Measurements from ENCODE around the gene KIAA1217.
"Not testable (repeated sequence)": the region's sequence is repeated elsewhere in the genome, so short reads cannot be mapped to it uniquely, and the experiment has no call there.

Gene KIAA1217

GRCh38 chr10:24465891-24466818 is 257.2 kb downstream of the KIAA1217 start:
- peak; percentile 68 for DNase-seq (ENCODE audit: low read depth)

DNA sequence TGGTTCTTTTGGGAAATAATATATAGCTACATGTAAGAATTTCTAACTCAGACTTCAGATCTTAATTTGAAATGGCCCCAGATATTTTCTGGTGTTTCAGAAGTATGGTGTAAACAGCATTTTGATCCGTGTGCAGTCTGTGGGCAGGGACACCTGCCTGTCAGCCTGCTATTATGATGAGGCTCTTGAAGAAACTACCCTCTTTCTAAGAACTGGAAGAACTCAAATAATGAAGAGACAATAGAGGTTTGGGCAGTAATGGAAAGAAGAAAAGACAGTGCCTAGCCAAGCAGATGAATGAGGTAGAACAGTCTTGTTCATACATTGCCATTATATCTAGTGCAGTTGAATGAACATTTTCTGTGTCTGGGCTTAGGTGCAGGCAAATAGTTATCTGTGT is 258.2 kb downstream of the KIAA1217 start:
- no peak for DNase-seq (ENCODE audit: low read depth)

DNA sequence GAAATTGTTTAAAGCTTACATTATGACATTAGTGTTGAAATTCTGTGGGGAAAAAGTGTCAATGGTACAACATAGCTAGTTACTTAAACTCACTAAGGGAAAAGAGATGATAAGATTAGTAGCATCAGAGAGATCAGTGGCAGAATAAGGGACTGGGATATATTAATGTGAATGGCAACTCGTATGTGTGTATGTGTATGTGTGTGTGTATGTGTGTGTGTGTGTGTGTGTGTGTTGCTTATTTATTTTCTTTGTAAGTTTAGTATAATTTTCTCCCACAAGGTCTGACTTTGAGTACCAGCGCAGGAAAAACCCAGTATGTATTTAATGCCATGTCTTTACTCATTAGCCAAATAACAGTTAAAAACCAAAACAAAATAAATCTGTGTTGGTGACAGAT is 258.7 kb downstream of the KIAA1217 start:
- DNase-seq (ENCODE audit: low read depth): no peak

GRCh38 chr10:24468281-24468751 is 259.4 kb downstream of the KIAA1217 start:
- no peak for DNase-seq (ENCODE audit: low read depth)

GRCh38 chr10:24469993-24470392 is 261.1 kb downstream of the KIAA1217 start:
- no peak for DNase-seq (ENCODE audit: low read depth)

DNA sequence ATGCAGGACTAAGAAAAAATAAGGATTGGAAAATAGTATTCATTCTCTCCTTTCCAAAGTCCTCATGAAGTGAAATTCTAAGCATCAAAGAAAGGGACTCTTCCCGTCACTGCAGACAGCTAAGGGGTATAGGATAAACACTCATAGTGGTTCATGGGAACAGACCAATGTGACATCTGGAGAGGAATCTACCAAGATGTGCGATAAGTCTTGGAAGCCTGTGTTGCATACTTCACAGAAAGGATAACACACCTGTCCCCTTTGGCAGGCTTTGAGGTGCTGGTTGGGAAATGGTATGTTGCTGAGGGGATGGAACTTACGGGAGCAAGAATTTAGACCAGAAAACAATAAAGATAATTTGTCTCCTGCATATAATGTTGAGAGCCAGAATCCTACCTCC is 266.7 kb downstream of the KIAA1217 start:
- DNase-seq (ENCODE audit: low read depth): no peak

GRCh38 chr10:24476913-24477701 is 268.2 kb downstream of the KIAA1217 start:
- DNase-seq (ENCODE audit: low read depth): no peak

DNA sequence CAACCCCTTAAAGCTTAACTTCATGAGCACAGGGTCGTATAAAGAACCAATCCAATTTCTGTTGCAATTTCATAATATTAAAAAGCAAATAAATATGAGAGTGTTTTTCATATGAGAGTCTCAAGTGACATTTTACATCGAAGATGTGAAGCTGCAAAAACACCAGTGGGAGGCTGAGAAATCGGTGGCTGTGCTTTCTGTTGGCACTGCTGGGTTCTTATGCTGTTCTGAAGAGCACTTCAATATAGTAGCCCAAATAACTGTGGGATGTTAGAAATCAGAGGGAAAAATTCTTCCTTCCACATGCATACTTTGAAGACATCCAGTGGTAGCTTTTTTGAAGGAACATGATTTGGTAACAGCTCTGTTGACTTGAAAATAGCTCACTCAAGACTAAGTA is 269.0 kb downstream of the KIAA1217 start:
- DNase-seq (ENCODE audit: low read depth): no peak

GRCh38 chr10:24479806-24480205 is 270.9 kb downstream of the KIAA1217 start:
- DNase-seq (ENCODE audit: low read depth): no peak

- DNase-seq (ENCODE audit: low read depth): no peak
Measured at GRCh38 chr10:24480447-24480846, 271.5 kb downstream of the KIAA1217 start.

- no peak for DNase-seq (ENCODE audit: low read depth)
Measured at GRCh38 chr10:24481241-24481640, 272.3 kb downstream of the KIAA1217 start.

- not testable (repeated sequence) for DNase-seq (ENCODE audit: low read depth)
Measured at GRCh38 chr10:24482713-24483112, 273.8 kb downstream of the KIAA1217 start.

DNA sequence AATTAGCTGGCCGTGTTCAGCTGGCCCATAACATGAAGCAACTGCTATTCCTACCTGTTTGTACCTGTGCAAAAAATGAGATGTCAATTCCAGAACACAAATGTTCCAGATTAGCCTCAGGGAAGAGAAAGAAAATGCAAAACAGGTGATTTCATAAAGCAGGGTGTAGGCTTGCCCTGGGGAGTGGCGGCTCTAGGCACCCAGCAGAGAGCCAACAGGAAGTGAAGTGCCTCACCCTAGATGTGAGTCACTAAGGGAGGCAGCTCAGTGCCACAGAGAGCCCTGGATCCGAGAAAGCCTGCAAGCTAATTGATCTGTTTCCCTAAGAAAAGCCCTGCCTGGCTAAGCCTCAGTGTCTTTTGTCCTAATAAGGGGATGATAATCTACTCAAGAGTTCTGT is 274.8 kb downstream of the KIAA1217 start:
- no peak for DNase-seq (ENCODE audit: low read depth)

- no peak for DNase-seq (ENCODE audit: low read depth)
Measured at GRCh38 chr10:24484771-24485170, 275.8 kb downstream of the KIAA1217 start.

DNA sequence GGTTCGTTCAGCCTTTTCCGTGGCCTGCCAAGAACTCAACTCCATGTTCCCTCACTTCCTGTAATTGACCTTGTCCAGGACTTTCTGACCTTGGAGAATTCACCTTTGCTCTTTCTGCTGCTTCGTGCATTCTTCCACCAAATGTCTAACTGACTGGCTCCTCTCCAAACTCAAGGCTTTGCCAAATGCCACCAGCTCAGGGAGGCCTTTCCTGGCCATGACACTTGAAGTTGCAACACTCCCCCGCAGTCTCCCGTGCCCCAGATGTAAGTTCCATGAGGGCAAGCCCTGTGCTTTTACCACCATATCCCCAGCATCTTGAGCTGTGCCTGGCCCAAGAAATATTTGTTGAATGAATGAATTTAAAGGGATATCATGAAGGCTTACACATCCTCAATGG is 276.4 kb downstream of the KIAA1217 start:
- no peak for DNase-seq (ENCODE audit: low read depth)

- no peak for DNase-seq (ENCODE audit: low read depth)
Measured at GRCh38 chr10:24488631-24489030, 279.7 kb downstream of the KIAA1217 start.

GRCh38 chr10:24493165-24493564 is 284.2 kb downstream of the KIAA1217 start:
- no peak for DNase-seq (ENCODE audit: low read depth)

DNA sequence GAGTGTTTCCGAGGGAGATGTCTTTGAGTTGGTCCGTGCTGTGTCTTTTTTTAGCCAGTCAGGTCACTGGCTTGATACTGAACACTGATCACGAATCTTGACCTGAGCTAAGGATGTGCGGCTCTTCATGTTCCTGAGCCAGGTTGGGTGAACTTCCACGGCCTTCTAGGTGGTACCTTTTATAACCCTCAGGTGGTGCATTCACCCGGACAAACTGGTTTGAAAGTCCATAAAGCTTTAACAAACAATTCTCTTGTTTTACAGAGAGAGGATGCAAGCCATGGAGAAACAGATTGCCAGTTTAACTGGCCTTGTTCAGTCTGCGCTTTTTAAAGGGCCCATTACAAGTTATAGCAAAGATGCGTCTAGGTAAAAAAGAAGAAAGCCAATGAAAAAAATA is 285.3 kb downstream of the KIAA1217 start:
- DNase-seq (ENCODE audit: low read depth): no peak

- no peak for DNase-seq (ENCODE audit: low read depth)
Measured at GRCh38 chr10:24494777-24495176, 285.8 kb downstream of the KIAA1217 start.

DNA sequence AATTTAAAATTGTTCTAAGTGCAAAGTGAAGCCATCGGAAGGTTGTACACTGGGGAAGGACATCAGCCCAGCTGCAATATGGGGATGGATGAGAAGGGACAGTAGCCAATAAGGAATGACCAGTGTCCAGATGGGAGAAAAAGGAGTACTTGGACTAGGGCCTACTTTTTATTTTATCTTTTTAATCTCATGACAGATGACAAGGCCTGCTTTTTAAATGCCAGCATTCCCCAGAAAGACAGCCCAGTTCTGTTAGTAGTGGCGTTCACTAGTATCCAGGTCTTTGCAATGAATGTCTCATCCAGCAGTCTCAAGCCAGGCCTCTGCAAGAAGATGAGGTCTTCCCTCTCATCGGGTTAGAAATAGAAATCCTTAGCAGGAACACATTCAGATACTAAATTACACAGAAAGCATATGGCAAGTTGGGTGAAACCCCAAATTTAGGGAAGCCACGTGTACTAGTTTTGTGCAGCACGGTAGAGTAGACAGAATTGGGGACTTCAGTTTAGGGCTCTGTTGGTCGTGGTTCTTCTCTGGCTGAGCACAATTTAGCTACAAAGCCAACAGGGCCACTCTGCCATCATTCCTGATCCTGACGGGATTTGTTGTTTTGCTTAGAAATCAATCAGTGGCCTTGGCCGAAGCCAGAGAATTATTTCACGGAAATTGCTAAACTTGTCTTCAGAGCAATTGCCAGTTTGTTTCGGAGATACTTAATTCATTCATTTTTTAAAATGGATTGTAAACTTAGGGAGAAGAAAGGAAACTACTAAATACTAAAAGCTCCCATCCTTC is 286.9 kb downstream of the KIAA1217 start:
- DNase-seq (ENCODE audit: low read depth): no peak

GRCh38 chr10:24496906-24497305 is 288.0 kb downstream of the KIAA1217 start:
- no peak for DNase-seq (ENCODE audit: low read depth)

- no peak for DNase-seq (ENCODE audit: low read depth)
Measured at GRCh38 chr10:24501056-24501711, 292.2 kb downstream of the KIAA1217 start.
